Ramos (cell line): ENCODE data around the gene MYO5B.
"Not testable (repeated sequence)": the region's sequence is repeated elsewhere in the genome, so short reads cannot be mapped to it uniquely, and the experiment has no call there.

Experiments
- in situ Hi-C: fragments of 300-500 bp; cut with MboI; formaldehyde crosslinking; loops from one replicate; pipeline ENCODE4 v1.14.3; 2022; ENCODE audit warnings: low sequenced_read_pairs; ENCODE audit not compliant: unreplicated experiment

MYO5B gene

DNA sequence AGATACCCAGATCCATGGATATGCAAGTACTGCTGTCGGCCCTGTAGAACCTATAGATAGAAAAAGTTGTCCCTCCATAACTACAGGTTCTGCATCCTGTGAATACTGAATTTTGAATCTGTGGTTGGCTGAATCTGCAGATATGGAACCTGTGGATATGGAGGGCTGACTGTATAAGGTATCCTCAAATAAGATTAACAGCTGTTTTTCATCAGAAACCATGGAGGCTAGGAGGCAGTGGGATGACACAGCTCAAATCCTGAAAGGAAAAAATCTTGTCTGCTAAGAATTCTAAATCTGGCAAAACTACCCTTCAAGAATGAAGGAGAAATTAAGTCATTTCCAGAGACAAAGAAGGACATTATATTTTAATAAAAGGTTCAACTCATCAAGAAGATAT is 367.0 kb downstream of the MYO5B start:
- in situ Hi-C loops = no loop called here

GRCh38 chr18:49819823-49820671 is 374.9 kb downstream of the MYO5B start:
- in situ Hi-C loops = no loop called here

- in situ Hi-C loops = no loop called here
Measured at GRCh38 chr18:49819071-49819662, 375.8 kb downstream of the MYO5B start.

DNA sequence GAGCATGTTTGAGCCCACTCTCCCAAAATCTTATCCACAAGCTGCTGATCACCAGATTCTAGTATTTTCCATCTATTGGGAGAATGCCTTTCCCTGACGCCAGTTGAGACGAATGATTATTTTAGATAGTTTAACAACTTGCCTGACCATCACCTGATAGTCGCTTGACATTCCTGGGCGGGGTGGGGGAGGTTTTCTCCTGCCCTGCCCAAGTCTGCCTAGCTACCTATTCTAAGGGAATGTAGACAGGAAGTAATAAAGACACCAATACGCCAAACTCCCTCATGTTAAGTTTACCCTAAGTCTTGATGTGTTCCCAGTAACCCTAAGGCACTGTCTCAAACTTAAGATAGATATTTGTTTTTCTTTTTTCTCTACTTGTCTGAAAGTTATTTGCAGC is 377.0 kb downstream of the MYO5B start:
- in situ Hi-C loops = no loop called here

DNA sequence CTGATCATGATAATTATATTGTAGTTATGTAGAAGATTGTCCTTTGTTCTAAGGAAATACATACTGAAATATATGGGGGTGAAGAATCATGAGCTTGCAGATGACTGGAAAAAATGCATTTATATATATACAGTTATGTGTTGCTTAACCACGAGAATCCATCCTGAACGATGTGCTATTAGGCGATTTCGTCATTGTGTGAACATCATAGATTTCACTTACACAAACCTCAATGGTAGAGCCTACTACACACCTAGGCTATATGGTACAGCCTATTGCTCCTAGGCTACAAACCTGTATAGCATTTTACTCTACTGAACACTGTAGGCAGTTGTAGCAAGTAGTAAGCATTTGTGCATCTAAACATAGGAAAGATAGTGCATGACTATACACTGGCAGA is 379.0 kb downstream of the MYO5B start:
- in situ Hi-C loops = no loop called here

DNA sequence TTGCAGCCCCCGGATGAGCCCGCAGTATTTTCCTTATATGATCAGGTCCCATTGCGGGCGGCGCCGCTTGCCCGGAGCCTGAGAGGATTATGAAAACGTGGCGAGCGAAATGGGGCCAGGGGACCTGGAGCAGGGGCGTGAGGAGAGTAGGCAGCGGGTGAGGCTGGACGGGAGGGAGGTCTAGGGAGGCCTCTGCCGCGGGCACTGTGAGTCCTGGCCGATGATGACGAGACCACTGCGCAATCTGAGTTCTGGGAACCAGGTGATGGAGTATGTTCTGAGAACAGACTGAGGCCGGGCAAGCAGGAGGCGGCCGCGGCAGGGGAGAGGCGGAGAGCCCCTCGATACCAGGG is 380.8 kb downstream of the MYO5B start:
- in situ Hi-C loops = no loop called here

DNA sequence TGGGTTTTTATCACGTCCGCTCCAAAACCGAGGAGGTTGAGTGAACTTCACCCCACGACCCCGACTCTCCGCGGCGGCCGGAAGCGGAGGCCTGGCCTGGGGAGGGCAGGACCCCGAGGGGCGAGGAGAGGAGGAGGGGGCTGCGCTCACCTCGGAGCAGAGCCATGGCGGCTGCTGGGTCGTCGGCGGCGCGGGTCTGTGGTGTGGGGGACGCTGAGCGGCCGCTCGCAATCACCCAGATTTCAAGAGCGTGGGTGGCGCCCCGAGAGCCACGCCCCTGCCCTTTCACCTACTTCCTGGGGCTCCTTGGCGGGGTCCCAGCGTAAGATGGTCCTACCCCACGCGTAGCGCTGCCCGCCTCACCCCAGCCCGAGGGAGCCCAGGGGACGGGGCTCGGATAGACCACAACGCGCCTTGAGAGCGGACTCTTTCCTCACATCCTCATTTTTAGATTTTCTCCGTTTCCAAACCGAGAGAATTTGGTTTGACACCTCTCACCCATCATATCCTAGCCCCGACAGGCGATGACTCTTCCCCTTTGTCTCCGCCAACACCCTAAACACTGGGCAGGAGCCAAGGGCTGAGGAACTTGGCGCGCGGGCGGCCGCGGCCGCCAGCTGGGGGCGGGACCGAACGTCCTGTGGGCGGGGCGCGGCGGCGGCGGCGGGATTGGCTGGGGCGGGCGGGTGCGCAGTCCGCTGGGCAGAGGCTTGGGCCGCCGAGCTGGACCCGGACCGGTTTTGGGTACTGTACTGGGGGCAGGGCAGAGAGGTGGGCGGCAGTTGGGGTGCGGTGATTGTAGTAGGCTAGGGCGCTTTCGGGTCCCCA is 381.4 kb downstream of the MYO5B start, which contains the start of gene ACAA2:
ACAA2 (minus strand) TSS at position 215 of the 828 bp plus-strand sequence; CDS start at position 166, 49 bp downstream.
- in situ Hi-C loops = no loop called here

DNA sequence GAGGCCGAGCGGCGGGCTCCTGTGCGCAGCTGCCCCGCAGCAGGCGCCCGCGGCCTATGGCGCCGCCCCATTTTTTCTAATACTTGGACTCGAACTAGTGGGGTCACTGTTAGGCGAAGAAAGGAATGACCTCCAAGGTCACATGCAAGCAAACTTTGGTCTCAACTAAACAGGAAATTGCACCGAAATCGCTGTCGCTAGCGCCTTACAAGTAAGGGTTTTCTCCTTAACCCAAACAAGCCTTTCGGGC is 382.0 kb downstream of the MYO5B start:
- in situ Hi-C loops = no loop called here

GRCh38 chr18:49812286-49813068 is 382.5 kb downstream of the MYO5B start:
- in situ Hi-C loops = no loop called here

DNA sequence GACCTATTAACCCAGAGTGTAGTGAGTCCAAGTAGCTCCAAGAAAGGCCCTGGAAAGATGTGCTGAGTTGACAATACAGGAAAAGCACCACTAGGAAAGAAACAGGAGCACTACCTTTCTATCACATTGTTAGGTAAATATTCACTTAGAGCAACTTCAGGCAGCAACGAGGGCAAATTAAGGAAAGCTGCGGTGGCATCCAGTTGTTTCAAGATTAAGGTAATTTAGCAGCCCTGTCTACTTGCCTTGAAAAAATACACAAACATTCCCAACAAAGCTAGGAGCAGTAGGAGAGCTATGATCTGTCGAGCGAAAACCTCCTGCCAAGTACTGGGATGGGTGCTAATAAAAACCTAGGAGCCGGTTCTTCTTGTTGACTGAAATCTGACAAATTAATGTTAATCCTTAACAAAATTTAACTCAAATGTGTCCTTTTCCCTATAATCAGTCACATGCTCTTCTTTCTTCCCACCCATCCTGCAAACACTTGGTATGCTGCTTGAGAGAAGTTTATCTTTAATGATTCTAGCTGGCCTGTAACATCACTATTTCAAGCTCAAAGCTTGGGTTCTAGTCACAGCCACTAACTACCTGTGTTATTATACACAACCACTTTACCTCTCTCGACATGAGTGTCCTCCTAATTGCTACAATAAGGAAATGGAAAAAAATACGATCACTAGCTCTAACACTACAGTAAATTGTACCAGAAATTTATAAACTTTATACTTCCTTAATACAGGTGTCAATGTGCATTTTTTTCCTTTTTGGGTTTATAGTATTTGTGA is 383.6 kb downstream of the MYO5B start:
- in situ Hi-C loops = no loop called here

- in situ Hi-C loops = not testable (repeated sequence)
Measured at GRCh38 chr18:49808553-49809191, 386.3 kb downstream of the MYO5B start.

- in situ Hi-C loops = no loop called here
Measured at GRCh38 chr18:49804096-49804495, 390.9 kb downstream of the MYO5B start.

- in situ Hi-C loops = no loop called here
Measured at GRCh38 chr18:49802623-49803022, 392.3 kb downstream of the MYO5B start.

DNA sequence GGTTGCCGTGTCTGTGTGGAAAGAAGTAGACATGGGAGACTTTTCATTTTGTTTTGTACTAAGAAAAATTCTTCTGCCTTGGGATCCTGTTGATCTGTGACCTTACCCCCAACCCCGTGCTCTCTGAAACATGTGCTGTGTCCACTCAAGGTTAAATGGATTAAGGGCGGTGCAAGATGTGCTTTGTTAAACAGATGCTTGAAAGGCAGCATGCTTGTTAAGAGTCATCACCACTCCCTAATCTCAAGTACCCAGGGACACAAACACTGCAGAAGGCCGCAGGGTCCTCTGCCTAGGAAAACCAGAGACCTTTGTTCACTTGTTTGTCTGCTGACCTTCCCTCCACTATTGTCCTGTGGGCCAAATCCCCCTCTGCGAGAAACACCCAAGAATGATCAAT is 394.5 kb downstream of the MYO5B start:
- in situ Hi-C loops = not testable (repeated sequence)

GRCh38 chr18:49799806-49800205 is 395.1 kb downstream of the MYO5B start:
- in situ Hi-C loops = not testable (repeated sequence)

DNA sequence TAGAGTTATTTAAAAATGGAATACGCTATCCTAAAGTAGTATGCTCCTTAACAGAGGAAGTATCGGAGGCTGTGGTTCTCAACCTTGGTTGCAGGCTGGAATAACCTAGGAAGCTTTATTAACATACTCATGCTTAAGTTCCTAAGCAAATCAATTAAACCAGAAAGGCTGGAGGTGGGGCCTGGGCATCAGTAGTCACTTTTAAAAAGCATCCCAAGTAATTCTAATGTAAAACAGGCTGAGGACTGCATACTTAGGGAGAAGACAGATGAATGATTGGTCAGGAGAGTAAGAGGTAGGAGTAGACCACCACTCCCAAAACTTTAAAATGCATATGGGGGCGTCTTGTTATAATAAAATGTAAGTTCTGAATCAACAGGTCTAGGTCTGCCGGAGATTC is 396.9 kb downstream of the MYO5B start:
- in situ Hi-C loops = no loop called here

DNA sequence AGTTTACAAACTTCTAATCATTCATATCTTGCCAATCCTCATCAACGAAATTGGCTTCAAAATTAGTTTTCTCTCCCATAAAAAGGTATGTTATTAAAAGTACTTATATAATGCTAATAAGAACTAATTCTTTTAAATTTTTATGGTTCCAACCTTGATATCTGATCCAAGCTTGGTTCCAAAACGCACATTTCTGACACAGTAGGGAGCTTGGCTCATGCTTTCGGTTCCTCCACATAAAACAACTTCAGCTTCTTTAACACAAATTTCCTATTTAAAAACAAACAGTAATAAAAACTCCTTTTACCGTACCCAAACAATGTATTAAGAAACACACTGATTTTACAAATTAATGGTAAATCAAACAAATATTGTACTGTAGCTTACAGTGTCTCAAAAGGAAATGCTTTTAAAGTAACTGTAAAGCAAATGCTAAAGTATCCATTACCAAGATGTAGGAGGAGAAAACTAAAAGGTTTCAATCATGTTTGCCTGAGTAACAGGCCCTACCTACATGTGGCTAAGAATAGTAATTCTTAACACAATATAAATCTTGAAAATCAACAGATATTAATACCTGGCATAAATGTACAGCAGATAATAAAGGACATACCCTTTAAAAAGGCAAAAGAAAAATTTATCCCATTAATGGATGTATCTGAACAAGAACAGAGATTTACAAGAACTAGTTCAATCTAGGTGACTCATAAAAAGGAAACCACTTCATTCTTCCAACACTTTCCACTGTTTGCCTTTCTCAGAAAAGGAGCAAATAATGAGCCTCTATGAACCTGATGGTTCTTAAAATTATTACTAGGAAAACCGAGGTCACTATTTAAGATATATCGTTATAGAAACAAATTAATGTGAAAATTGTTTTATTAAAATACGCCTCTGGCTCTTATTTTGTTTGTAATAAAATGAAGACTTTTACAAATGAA is 399.1 kb downstream of the MYO5B start:
- in situ Hi-C loops = no loop called here

DNA sequence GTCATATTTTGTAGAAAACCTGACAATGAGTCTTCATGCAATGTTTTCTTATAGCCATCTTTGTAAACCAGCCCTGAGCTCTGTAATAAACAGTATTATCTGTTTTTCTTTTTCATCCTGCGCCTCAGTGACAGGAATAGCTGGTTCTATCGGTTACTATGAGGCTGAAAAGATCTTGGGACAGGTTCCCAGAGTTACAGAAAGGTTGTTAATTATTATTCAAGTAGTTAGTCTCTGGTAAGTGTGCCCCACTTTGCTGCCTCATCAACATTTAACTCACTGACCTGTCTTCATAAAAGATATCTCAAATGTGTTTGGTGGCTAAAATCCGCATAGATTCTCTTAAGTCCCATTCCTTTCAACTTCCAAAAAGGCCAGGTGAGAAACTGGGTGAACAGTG is 400.2 kb downstream of the MYO5B start:
- in situ Hi-C loops = no loop called here
